WTC11 (cell line): ENCODE results near the gene LBHD1. TPM values are rescaled to one million over a fixed set of nuclear protein-coding genes. Genes with fewer than 3 reads are reported as not detected.
A peak's percentile ranks its signal among the peaks of the same experiment; 100 is the strongest.
"Not testable (repeated sequence)": the region's sequence is repeated elsewhere in the genome, so short reads cannot be mapped to it uniquely, and the experiment has no call there.

Source experiments
- ATAC-seq: fragments of 200-7000 bp; cut with Tn5 transposase; 2 replicates; pipeline ENCODE4 v1.10.0; 2021; ENCODE audit warnings: mild to moderate bottlenecking, moderate library complexity
- CTCF ChIA-PET: fragments of 300-600 bp; sonication (Branson Sonifier 250); formaldehyde crosslinking; loops from one replicate; lab custom pipeline; 2021; ENCODE audit warnings: antibody characterized with exemption; lab: Charles Lee
- POLR2A ChIA-PET: fragments of 350-600 bp; sonication (Branson Sonifier 250); formaldehyde crosslinking; loops from one replicate; lab custom pipeline; 2021; ENCODE audit warnings: antibody characterized with exemption; lab: Charles Lee
- DNase-seq: peaks from one replicate; pipeline ENCODE4 v3.0.0; 2021; ENCODE audit warnings: low spot score
- H3K27ac Mint-ChIP-seq: 2 replicates; pipeline ENCODE4 v1.8.0; 2021; ENCODE audit warnings: mixed read lengths
- H3K27me3 Mint-ChIP-seq: 2 replicates; pipeline ENCODE4 v1.8.0; 2021; ENCODE audit warnings: low read depth, mild to moderate bottlenecking, moderate library complexity, mixed read lengths
- H3K36me3 Mint-ChIP-seq: 2 replicates; pipeline ENCODE4 v1.8.0; 2021; ENCODE audit warnings: mixed read lengths
- H3K4me1 Mint-ChIP-seq: 2 replicates; pipeline ENCODE4 v1.8.0; 2022; ENCODE audit warnings: mixed read lengths
- H3K4me3 Mint-ChIP-seq: 2 replicates; pipeline ENCODE4 v1.8.0; 2021; ENCODE audit warnings: mild to moderate bottlenecking, moderate library complexity, mixed read lengths
- H3K9me3 Mint-ChIP-seq: 2 replicates; pipeline ENCODE4 v1.8.0; 2021; ENCODE audit warnings: mixed read lengths
- CREM ChIP-seq: sonication (generic); formaldehyde crosslinking; IDR thresholded peaks from 2 replicates; pipeline ENCODE4 v1.8.1; 2022; ENCODE audit warnings: mild to moderate bottlenecking, missing genetic modification reagents, moderate library complexity
- ESRRA ChIP-seq: sonication (generic); formaldehyde crosslinking; IDR thresholded peaks from 2 replicates; pipeline ENCODE4 v1.8.1; 2022; ENCODE audit warnings: mild to moderate bottlenecking, missing genetic modification reagents, borderline replicate concordance
- FOXJ3 ChIP-seq: sonication (generic); formaldehyde crosslinking; IDR thresholded peaks from 2 replicates; pipeline ENCODE4 v1.9.0; 2021; ENCODE audit warnings: missing genetic modification reagents, mild to moderate bottlenecking, borderline replicate concordance
- FOXP1 ChIP-seq: sonication (generic); formaldehyde crosslinking; IDR thresholded peaks from 2 replicates; pipeline ENCODE4 v1.8.0; 2022; ENCODE audit warnings: missing genetic modification reagents, mild to moderate bottlenecking, moderate library complexity, borderline replicate concordance
- GTF2I ChIP-seq: fragments of 250-450 bp; sonication (Bioruptor Pico); conservative IDR thresholded peaks from 2 replicates; pipeline ENCODE4 v1.4.0; 2021; ENCODE audit warnings: mild to moderate bottlenecking
- JUN ChIP-seq: sonication (generic); formaldehyde crosslinking; IDR thresholded peaks from 2 replicates; pipeline ENCODE4 v1.8.0; 2023; ENCODE audit warnings: mild to moderate bottlenecking, missing genetic modification reagents
- NR2C2 ChIP-seq: sonication (generic); formaldehyde crosslinking; IDR thresholded peaks from 2 replicates; pipeline ENCODE4 v1.8.0; 2022; ENCODE audit warnings: mild to moderate bottlenecking, missing genetic modification reagents
- SMAD3 ChIP-seq: sonication (generic); formaldehyde crosslinking; IDR thresholded peaks from 2 replicates; pipeline ENCODE4 v1.8.0; 2022; ENCODE audit warnings: missing genetic modification reagents, mild to moderate bottlenecking, borderline replicate concordance
- TCF7 ChIP-seq: sonication (generic); formaldehyde crosslinking; IDR thresholded peaks from 2 replicates; pipeline ENCODE4 v1.8.0; 2022; ENCODE audit warnings: mild to moderate bottlenecking, low read depth, missing genetic modification reagents, moderate library complexity
- total RNA-seq: library from RNA; stranded (reverse); gene quantifications from 3 replicates; pipeline ENCODE4 v1.2.3, GENCODE V29; 2021
- TF ChIP-seq, protein P1 (sequence below): fragments of 200-600 bp; IDR thresholded peaks from 2 replicates; pipeline ENCODE4 v1.8.0; 2022; ENCODE audit warnings: antibody characterized with exemption
- TF ChIP-seq, protein P2 (sequence below): sonication (generic); formaldehyde crosslinking; IDR thresholded peaks from 2 replicates; pipeline ENCODE4 v1.8.1; 2022; ENCODE audit warnings: mild to moderate bottlenecking, missing genetic modification reagents, moderate library complexity, borderline replicate concordance
- TF ChIP-seq, protein P3 (sequence below): sonication (generic); formaldehyde crosslinking; IDR thresholded peaks from 2 replicates; pipeline ENCODE4 v1.8.1; 2023; ENCODE audit warnings: mild to moderate bottlenecking, missing genetic modification reagents
- TF ChIP-seq, protein P4 (sequence below): sonication (generic); formaldehyde crosslinking; conservative IDR thresholded peaks from 2 replicates; pipeline ENCODE4 v1.8.1; 2023; ENCODE audit warnings: mild to moderate bottlenecking, low read depth, missing genetic modification reagents, moderate library complexity
- TF ChIP-seq, protein P5 (sequence below): sonication (generic); formaldehyde crosslinking; IDR thresholded peaks from 2 replicates; pipeline ENCODE4 v1.8.1; 2022; ENCODE audit warnings: missing genetic modification reagents, borderline replicate concordance
- TF ChIP-seq, protein P6 (sequence below): sonication (generic); formaldehyde crosslinking; IDR thresholded peaks from 2 replicates; pipeline ENCODE4 v1.8.1; 2022; ENCODE audit warnings: low read depth, missing genetic modification reagents, borderline replicate concordance
- TF ChIP-seq, protein P7 (sequence below): sonication (generic); formaldehyde crosslinking; IDR thresholded peaks from 2 replicates; pipeline ENCODE4 v1.8.0; 2022; ENCODE audit warnings: mild to moderate bottlenecking, missing genetic modification reagents

Gene LBHD1
- total RNA-seq, 1 experiment from 2014 or later, result 4.2 TPM

DNA sequence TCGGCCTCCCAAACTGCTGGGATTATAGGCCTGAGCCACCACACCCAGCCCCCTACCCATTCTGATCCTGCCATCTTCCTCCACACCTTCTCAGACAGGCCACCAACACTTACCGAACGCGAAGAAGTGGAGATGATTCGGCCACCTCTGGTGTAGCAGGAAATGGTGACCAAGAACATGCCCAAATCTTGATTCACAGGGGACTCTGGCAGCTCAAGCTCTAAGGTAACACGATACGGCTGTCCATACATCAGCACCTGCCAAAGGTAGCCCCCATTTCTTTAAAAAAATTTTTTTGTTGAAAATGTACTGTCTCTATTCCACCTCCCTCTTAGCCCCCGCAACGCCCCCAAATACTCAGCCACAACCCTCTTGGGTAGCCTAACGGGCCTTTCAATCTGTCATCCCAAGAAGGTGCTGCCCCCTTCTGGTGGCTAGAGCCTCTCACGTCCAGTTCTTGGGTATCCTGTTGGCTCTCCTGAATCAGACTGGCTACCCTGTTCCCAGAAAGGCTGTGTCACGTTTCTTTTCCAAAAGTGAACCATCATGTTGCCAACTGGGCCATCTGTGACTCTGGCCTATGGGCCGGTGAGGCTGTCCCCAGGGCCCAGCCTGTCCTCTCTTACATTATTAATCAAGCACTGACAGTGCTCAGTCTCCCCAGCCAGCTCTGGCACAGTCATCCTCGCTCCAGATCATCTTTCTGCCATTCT, 22.5 kb upstream of the LBHD1 start:
- H3K27me3 Mint-ChIP-seq, result no peaks in the 10 kb centered on the region
- H3K27ac Mint-ChIP-seq, result peak overlapping the region; percentile 73
- ChIA-PET CTCF (interaction anchor here (0.6 to 2.8 kb wide), 28 partner anchors 11 to 300 kb away, joined by 3 to 14 read pairs (median 4); partner anchors contain the start of genes B3GAT3, BSCL2, C11orf98 and EEF1G), POLR2A (interaction anchor here (1.2 kb wide), 1 partner anchor 103 kb away, joined by 3 read pairs; the partner anchor contains the start of gene TUT1)
- peaks cover 2% of the 10 kb centered on the region; the same call in 1 of the 2 replicates for H3K4me1 Mint-ChIP-seq
- ATAC-seq (peak; percentile 84), DNase-seq (peak; percentile 86)
- H3K9me3 Mint-ChIP-seq, result no peaks in the 10 kb centered on the region
- peaks cover 32% of the 10 kb centered on the region for H3K36me3 Mint-ChIP-seq
- no peak overlapping the region for H3K4me3 Mint-ChIP-seq
- TF ChIP-seq, protein P1, sequence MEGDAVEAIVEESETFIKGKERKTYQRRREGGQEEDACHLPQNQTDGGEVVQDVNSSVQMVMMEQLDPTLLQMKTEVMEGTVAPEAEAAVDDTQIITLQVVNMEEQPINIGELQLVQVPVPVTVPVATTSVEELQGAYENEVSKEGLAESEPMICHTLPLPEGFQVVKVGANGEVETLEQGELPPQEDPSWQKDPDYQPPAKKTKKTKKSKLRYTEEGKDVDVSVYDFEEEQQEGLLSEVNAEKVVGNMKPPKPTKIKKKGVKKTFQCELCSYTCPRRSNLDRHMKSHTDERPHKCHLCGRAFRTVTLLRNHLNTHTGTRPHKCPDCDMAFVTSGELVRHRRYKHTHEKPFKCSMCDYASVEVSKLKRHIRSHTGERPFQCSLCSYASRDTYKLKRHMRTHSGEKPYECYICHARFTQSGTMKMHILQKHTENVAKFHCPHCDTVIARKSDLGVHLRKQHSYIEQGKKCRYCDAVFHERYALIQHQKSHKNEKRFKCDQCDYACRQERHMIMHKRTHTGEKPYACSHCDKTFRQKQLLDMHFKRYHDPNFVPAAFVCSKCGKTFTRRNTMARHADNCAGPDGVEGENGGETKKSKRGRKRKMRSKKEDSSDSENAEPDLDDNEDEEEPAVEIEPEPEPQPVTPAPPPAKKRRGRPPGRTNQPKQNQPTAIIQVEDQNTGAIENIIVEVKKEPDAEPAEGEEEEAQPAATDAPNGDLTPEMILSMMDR, result peak; percentile 84
- TF ChIP-seq JUN, result no peak

DNA sequence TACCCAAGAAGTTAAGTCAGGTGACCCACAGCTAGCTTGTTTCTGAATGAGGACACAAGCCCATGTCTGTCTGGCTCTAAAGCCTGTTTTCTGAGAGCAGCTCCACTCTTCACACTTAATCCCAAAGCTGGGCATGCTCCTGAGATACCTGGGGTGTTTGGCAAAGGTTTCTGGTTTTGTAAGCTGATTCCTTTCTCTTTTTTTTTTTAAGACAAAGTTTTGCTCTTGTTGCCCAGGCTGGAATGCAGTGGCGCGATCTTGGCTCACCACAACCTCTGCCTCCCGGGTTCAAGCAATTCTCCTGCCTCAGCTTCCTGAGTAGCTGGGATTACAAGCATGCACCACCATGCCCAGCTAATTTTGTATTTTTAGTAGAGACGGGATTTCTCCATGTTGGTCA, 21.6 kb upstream of the LBHD1 start:
- CTCF ChIA-PET, result interaction anchor here (0.9 to 2.6 kb wide), 8 partner anchors 12 to 299 kb away, joined by 4 to 14 read pairs (median 9); partner anchors contain the start of genes EEF1G and TUT1
- H3K4me1 Mint-ChIP-seq, H3K27me3 Mint-ChIP-seq, ATAC-seq, H3K27ac Mint-ChIP-seq, H3K9me3 Mint-ChIP-seq, POLR2A ChIA-PET, H3K4me3 Mint-ChIP-seq, DNase-seq: not testable (repeated sequence)
- H3K36me3 Mint-ChIP-seq, result peaks cover 31% of the 10 kb centered on the region

DNA sequence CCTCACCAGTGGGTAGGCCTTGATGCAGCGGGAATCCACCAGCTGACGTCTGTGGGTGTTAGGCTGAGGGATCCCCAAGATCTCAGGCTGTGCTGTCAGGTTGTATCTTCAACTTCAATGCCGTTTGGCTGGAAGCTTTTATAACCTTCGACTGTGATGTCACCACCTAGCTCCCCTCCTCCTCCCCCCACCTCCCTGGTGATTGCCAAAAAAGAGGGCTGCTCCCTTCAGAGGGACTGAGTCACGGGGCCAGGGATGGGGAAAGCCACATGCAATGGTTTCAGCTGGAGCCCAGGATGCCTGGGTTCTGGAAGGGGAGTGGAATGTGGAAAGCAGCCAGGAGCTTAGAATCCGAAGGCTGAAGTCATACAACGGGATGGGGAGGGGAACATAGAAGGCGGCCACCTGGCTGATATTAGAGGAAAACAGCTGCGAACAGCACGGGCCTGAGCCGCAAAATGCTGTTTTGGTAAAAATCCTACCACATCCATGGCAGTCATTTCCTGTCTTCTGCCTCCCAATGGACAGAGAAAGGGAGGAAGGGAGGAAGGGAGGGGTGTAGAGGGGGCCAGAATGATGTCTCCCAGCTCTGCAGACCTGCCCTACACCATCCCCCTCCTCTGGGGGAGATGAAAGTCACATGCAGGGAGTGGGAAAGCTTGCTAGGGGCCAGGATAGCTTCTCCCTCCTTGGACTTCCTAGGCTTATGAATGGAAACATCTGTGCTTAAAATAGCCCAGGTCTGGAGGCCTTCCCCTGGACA, 17.5 kb upstream of the LBHD1 start, which contains the start of gene LRRN4CL:
Gene LRRN4CL (minus strand): TSS at position 110 of the 763 bp plus-strand sequence. CDS start 1,022 bp downstream, outside the sequence.
- no peak for ATAC-seq
- H3K36me3 Mint-ChIP-seq, result peaks cover 25% of the 10 kb centered on the region
- CTCF ChIA-PET, result interaction anchor here (0.8 to 3.0 kb wide), 8 partner anchors 10 to 294 kb away, joined by 3 to 21 read pairs (median 5); partner anchors contain the start of genes LBHD1, TMEM179B, UBXN1 and UQCC3
- no peaks in the 10 kb centered on the region for H3K9me3 Mint-ChIP-seq
- DNase-seq, result no peak
- H3K4me1 Mint-ChIP-seq, result peaks cover 9% of the 10 kb centered on the region; the same call in 1 of the 2 replicates
- H3K27me3 Mint-ChIP-seq, result no peaks in the 10 kb centered on the region
- H3K4me3 Mint-ChIP-seq, result no peak within 1 kb of the TSS
- POLR2A ChIA-PET, result interaction anchor here (0.6 to 2.2 kb wide), 7 partner anchors 14 to 98 kb away, joined by 3 to 9 read pairs (median 6); partner anchors contain the start of genes BSCL2, C11orf98, CSKMT and GNG3
- peak within 1 kb of the TSS; percentile 89 for H3K27ac Mint-ChIP-seq
- TF ChIP-seq FOXJ3 (CRISPR knock-in tag) (no peak), CREM (no peak), SMAD3 (CRISPR knock-in tag) (no peak), ESRRA (no peak), TCF7 (CRISPR knock-in tag) (no peak), FOXP1 (CRISPR knock-in tag) (no peak), GTF2I (CRISPR knock-in tag) (no peak), NR2C2 (CRISPR knock-in tag) (no peak)
- TF ChIP-seq, protein P2, sequence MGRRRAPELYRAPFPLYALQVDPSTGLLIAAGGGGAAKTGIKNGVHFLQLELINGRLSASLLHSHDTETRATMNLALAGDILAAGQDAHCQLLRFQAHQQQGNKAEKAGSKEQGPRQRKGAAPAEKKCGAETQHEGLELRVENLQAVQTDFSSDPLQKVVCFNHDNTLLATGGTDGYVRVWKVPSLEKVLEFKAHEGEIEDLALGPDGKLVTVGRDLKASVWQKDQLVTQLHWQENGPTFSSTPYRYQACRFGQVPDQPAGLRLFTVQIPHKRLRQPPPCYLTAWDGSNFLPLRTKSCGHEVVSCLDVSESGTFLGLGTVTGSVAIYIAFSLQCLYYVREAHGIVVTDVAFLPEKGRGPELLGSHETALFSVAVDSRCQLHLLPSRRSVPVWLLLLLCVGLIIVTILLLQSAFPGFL, result no peak
- TF ChIP-seq, protein P3, sequence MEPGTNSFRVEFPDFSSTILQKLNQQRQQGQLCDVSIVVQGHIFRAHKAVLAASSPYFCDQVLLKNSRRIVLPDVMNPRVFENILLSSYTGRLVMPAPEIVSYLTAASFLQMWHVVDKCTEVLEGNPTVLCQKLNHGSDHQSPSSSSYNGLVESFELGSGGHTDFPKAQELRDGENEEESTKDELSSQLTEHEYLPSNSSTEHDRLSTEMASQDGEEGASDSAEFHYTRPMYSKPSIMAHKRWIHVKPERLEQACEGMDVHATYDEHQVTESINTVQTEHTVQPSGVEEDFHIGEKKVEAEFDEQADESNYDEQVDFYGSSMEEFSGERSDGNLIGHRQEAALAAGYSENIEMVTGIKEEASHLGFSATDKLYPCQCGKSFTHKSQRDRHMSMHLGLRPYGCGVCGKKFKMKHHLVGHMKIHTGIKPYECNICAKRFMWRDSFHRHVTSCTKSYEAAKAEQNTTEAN (CRISPR knock-in tag), result no peak
- TF ChIP-seq, protein P4, sequence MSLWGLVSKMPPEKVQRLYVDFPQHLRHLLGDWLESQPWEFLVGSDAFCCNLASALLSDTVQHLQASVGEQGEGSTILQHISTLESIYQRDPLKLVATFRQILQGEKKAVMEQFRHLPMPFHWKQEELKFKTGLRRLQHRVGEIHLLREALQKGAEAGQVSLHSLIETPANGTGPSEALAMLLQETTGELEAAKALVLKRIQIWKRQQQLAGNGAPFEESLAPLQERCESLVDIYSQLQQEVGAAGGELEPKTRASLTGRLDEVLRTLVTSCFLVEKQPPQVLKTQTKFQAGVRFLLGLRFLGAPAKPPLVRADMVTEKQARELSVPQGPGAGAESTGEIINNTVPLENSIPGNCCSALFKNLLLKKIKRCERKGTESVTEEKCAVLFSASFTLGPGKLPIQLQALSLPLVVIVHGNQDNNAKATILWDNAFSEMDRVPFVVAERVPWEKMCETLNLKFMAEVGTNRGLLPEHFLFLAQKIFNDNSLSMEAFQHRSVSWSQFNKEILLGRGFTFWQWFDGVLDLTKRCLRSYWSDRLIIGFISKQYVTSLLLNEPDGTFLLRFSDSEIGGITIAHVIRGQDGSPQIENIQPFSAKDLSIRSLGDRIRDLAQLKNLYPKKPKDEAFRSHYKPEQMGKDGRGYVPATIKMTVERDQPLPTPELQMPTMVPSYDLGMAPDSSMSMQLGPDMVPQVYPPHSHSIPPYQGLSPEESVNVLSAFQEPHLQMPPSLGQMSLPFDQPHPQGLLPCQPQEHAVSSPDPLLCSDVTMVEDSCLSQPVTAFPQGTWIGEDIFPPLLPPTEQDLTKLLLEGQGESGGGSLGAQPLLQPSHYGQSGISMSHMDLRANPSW, result no peak
- TF ChIP-seq, protein P5, sequence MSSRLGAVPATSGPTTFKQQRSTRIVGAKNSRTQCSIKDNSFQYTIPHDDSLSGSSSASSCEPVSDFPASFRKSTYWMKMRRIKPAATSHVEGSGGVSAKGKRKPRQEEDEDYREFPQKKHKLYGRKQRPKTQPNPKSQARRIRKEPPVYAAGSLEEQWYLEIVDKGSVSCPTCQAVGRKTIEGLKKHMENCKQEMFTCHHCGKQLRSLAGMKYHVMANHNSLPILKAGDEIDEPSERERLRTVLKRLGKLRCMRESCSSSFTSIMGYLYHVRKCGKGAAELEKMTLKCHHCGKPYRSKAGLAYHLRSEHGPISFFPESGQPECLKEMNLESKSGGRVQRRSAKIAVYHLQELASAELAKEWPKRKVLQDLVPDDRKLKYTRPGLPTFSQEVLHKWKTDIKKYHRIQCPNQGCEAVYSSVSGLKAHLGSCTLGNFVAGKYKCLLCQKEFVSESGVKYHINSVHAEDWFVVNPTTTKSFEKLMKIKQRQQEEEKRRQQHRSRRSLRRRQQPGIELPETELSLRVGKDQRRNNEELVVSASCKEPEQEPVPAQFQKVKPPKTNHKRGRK, result no peak
- TF ChIP-seq, protein P6, sequence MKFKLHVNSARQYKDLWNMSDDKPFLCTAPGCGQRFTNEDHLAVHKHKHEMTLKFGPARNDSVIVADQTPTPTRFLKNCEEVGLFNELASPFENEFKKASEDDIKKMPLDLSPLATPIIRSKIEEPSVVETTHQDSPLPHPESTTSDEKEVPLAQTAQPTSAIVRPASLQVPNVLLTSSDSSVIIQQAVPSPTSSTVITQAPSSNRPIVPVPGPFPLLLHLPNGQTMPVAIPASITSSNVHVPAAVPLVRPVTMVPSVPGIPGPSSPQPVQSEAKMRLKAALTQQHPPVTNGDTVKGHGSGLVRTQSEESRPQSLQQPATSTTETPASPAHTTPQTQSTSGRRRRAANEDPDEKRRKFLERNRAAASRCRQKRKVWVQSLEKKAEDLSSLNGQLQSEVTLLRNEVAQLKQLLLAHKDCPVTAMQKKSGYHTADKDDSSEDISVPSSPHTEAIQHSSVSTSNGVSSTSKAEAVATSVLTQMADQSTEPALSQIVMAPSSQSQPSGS, result no peak
- TF ChIP-seq, protein P7, sequence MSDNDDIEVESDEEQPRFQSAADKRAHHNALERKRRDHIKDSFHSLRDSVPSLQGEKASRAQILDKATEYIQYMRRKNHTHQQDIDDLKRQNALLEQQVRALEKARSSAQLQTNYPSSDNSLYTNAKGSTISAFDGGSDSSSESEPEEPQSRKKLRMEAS (CRISPR knock-in tag), result no peak
